Measurements from ENCODE around the gene NR2F1. TPM values are rescaled to one million over a fixed set of nuclear protein-coding genes. Genes with fewer than 3 reads are reported as not detected.

The NR2F1 gene
- total RNA-seq, 1 experiment from 2014 or later = 0.53 TPM

DNA sequence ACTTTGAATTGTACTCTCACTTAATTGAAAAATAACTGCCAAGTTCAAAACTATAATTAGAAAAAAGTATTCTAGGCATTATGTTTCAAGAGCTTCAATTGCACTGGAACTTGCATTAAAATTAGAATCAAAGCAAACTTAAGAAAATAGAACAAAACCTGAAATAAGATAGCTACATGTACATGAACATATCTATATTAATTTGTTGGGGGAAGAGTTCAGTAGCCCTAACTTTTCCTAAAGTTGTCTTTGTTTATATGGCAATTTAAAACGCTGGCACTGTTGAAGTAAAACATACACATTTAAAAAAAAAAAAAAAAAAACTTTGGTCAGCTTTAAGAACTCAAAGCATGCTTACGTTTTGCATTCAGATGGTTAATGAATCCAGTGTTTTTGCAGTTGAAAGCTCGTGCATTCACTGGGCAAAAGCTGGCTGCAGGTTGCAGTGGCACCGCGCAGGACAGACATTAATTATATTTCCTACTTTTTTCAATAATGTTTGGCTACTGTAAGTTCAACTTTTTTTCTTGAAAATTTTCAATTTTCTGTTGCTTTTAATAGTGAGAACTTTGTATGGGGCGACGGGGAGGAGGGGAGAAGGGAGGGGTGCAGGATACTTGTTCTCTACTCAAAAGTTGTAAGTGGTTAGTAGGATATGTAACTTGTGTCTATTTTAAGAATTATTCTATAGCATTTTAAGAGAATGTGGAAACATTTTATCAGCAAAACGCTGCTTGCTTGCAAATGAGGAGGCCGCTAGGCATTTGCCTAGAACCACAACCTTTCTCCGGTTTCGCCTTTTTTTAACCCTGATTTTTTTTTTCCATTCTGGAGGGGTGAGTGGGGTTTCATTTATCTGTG is 3.9 kb downstream of the NR2F1 start:
- DNase-seq (ENCODE audit: low read depth, low spot score) = no peak
- in situ Hi-C loops (cut with HindIII; ENCODE audit: low pct_unique_long_range_greater_than_20kb, low sequenced_read_pairs) = no loop called here

DNA sequence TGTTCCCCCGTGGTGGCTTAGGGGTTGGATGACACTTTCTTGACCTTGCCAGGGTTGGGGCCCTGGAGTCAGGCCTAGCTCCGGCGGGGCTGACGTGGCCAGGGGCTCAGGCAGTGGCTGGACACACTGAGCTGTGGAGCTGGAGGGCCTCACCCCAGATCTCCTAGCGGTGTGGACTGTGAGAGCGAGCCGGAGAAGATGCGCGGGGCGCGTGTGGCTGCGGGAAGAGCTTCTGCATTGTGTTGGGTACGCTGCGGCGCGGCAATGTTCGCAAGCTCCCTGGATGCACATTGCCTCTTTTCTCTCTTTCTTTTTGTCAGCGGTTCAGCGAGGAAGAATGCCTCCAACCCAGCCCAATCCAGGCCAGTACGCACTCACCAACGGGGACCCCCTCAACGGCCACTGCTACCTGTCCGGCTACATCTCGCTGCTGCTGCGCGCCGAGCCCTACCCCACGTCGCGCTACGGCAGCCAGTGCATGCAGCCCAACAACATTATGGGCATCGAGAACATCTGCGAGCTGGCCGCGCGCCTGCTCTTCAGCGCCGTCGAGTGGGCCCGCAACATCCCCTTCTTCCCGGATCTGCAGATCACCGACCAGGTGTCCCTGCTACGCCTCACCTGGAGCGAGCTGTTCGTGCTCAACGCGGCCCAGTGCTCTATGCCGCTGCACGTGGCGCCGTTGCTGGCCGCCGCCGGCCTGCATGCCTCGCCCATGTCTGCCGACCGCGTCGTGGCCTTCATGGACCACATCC is 4.8 kb downstream of the NR2F1 start:
- in situ Hi-C loops (cut with HindIII; ENCODE audit: low pct_unique_long_range_greater_than_20kb, low sequenced_read_pairs) = no loop called here
- DNase-seq (ENCODE audit: low read depth, low spot score) = no peak

DNA sequence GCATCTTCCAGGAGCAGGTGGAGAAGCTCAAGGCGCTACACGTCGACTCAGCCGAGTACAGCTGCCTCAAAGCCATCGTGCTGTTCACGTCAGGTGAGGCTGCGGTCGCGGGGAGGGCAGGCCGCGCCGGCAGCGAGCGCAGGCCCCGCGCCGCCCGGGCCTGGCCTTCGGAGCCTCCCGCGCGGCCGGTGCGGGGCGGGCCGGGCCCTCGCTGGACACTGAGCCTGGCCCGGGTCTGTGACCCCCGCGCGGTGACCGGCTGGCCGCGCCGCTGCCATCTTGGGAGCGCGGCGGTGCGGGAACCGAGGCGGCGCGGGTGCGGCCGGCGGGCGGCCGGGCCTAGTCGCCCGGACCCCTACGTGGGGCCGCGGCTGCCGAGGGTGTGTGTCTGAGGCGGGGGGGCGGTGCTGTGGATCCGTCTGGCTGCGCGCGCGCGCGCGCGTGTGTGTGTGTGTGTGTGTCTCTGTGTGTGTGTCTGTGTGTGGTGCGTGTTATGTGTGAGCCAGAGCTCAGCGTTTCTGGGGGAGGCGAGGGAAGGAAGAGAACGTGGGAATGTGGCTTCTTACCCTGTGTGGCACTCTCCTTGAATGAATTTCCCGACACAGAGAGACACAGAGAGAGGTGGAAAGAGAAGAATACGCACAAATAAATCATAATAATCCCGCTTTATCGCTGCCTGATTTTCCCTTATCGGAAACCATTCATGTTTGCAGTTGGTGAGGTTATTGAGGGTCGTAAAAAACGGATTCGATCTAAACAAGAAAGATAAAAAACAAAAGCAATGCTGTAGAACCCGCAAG is 5.5 kb downstream of the NR2F1 start:
- in situ Hi-C loops (cut with HindIII; ENCODE audit: low pct_unique_long_range_greater_than_20kb, low sequenced_read_pairs) = no loop called here

DNA sequence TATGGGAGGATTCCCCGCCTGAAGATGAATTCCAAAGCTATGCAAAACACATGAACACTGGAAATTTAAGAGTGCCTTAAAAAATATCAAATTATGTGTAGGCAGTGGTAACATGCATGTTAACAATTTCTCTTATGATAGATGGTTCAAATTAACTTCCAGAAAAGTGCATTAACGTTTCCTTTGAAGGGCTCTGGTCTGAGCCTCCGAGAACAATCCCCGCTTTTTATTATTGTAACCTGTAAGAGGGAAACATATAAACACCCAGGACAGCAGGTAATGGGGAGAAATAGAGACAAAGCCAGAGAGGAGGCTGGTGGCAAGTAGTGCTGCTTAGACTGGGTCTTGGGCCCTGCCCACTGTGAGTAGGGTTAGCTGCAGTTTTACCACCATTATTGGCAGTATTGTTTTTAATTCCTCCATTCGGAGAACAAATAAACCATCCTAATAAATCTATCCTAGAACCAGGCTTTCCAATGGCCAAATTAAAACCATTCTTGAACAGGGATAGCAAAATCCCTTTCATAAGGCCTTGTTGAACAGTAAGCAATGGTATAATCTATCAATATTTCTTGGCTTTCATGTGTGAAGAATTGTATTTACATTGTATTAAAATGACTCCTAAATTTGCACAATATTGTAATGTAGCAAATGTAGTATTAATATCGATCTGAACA is 6.3 kb downstream of the NR2F1 start:
- in situ Hi-C loops (cut with HindIII; ENCODE audit: low pct_unique_long_range_greater_than_20kb, low sequenced_read_pairs) = no loop called here

More for the DNA sequence above, 5.5 kb downstream of the NR2F1 start:
- no peak for DNase-seq (ENCODE audit: low read depth, low spot score)

DNA sequence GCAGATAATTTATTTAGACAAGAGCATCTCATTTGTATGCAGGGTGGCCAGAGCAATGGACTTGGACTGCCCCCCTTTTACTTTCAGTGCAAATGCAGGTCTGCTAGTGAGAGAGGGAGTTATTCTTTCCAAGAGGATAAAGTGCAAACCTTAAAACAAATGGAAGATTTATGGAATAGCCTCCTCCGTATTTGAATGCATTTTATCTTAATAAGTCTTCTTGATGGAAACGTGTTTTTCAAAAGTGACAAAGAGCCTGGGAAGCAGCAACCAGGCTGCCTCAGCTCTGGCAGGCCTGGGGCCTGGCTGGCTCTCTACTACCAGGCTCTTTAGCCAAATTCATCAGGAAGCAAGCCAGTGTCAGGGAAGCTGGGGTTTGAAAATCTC is 6.8 kb downstream of the NR2F1 start:
- no peak for DNase-seq (ENCODE audit: low read depth, low spot score)
- in situ Hi-C loops (cut with HindIII; ENCODE audit: low pct_unique_long_range_greater_than_20kb, low sequenced_read_pairs) = no loop called here

More for the DNA sequence above, 6.3 kb downstream of the NR2F1 start:
- DNase-seq (ENCODE audit: low read depth, low spot score) = no peak

DNA sequence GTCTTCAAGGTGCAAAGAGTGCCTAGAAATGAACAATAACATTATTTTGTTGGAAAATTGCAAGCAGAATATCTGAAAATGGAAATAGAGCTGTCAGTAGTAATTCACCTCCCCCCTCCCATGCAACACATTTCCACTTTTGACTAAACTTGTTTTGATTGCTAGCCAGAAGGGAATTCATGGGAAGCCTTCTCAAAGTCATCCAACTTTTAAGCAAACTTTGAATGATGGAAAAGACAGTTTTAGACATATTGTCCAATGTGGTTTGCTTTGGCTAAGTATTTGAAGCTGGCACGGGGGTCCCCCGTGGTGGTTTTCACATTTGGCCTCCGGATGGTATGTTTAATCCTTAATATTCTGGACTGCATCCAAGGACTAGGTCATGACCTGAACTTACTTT is 7.5 kb downstream of the NR2F1 start:
- in situ Hi-C loops (cut with HindIII; ENCODE audit: low pct_unique_long_range_greater_than_20kb, low sequenced_read_pairs) = no loop called here

DNA sequence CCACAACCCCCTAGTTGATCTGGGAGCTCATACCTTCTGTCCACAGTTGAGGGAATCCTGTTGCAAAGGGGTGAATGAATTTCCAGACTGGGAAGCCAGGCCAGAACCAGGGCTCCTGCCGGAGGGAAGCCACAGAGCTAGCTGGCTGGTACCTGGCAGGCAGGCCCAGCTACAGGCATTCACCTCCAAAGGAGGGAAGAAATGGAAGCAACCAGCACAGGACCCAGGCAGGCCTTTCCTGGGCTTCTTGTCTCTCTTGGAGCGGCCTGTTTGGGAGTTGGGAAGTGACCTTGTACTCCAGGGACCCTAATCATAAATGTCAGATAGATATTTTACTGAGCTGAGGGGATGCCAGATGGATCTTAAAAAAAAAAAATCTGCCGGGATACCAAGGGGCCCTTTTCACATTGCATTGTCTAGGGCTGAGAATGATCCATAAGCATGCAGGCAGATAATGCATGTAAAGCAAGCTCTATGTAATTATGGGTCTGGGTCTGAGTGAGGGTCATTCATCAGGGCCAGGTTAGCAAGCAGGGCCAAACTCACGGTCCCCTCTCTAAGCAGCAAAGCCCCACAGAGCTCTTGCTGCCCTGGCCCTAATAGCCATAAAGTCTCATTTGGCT is 8.4 kb downstream of the NR2F1 start:
- DNase-seq (ENCODE audit: low read depth, low spot score) = no peak
- in situ Hi-C loops (cut with HindIII; ENCODE audit: low pct_unique_long_range_greater_than_20kb, low sequenced_read_pairs) = no loop called here

More for the DNA sequence above, 7.5 kb downstream of the NR2F1 start:
- no peak for DNase-seq (ENCODE audit: low read depth, low spot score)

DNA sequence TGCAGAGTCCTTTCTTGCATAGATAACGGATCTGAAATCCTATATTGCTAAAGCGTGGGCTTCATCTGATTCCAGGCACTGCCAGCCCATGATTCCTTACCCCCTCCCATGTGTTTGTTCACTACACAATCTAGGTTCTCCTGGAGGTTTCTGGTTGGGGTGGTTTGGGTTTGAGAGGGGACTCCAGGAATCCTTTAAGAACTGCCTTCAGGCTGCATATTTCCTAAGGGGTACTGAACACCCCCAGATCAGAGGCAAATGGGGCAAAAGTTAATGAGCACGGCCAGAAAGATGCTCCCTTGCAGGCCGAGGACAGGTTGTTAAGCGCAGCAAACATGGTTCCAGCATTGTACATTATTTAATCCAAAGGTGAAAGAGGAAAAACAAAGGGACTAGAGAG is 9.9 kb downstream of the NR2F1 start:
- no peak for DNase-seq (ENCODE audit: low read depth, low spot score)
- in situ Hi-C loops (cut with HindIII; ENCODE audit: low pct_unique_long_range_greater_than_20kb, low sequenced_read_pairs) = no loop called here

DNA sequence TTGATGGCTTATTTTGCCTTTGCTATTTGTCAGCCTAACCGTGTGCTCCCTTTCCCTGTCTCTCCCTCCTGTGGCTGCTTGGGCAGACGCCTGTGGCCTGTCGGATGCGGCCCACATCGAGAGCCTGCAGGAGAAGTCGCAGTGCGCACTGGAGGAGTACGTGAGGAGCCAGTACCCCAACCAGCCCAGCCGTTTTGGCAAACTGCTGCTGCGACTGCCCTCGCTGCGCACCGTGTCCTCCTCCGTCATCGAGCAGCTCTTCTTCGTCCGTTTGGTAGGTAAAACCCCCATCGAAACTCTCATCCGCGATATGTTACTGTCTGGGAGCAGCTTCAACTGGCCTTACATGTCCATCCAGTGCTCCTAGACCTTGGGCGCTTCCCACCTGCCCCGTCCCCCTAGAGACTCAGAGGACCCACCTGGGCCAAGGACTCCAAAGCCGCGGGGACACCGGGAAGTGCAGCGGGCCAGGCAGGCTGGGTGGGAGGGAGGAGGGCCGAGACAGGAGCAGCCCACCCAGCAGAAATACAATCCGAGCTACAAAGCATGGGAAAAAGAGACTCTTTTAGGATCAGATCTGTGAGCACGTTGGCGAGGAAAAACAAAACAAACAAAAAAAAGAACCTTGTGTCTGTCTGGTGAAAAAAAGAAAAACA is 10.6 kb downstream of the NR2F1 start:
- DNase-seq (ENCODE audit: low read depth, low spot score) = no peak
- in situ Hi-C loops (cut with HindIII; ENCODE audit: low pct_unique_long_range_greater_than_20kb, low sequenced_read_pairs) = no loop called here

DNA sequence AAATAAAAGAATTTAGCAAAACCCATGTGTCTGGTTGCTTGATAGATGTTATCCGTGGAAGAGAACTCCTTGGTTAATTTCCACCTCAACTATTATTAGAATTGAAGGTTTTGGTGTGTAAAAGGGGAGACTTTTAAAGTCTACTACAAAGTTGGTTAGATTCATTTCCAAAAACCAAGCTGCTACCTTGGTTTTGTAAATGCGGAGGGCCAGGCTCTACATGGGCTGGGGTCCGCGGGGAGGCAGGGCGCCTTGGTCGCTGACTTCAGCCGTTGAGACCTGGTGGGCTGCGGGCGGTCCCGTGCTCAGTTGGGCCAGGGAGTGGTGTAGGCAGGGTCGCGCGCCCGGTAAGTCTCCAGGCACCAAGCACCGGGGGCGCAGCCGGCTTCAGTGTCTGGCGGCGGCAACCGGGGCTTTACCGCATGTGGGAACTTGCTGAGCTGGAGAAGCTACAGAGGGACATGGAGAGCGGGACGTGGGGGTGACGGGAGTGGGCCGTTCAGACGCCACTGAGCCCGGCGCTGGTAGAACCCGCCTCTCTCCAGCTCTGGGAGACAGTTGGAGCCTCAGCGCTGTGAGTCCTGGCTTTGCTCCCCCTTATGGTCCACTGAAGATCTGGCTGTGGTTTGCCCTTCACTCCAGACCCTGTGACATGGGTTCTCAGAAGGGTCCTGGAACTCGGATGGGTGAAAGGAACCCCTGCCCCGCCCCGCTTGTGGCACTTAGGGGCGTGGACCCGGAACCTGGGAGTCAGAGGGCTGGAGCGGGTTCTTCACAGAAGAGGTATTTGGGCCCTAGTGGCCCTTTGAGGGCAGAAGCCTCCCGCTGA is 11.8 kb downstream of the NR2F1 start:
- no peak for DNase-seq (ENCODE audit: low read depth, low spot score)
- in situ Hi-C loops (cut with HindIII; ENCODE audit: low pct_unique_long_range_greater_than_20kb, low sequenced_read_pairs) = no loop called here

DNA sequence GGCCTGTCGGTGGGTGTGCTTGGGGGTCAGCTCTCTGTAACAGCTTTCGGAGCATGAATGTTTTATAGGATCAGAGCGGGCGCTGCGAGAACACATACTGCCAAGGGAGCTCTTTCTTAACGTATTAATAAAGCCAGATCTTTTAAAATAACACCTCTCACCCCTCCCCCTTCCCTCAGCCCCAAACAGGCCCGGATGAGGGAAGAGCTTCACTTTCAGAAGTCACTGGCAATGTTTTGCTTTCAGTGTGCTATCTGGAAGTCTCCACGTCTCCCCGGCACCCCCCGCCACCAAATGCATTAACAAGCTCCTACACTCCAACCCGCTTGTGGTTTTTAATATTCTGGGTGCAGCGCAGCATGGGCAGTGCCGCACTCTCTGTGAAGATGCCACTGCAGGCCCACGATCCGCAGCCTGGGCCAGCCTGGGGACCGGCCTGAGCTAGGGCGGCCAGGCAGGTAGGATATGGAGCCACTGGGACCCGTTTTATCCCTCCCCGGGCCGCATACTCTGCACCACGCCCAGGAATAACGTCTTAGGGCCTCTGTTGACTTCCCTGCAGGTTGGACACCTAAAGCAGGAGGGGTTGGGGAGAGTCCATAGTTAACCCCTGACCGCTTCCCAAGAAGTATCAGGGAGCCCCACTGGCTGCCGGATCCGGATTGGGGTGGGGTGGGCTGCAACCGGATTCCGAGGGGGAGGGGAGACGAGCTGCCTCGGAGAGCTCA is 12.6 kb downstream of the NR2F1 start:
- DNase-seq (ENCODE audit: low read depth, low spot score) = no peak
- in situ Hi-C loops (cut with HindIII; ENCODE audit: low pct_unique_long_range_greater_than_20kb, low sequenced_read_pairs) = no loop called here

DNA sequence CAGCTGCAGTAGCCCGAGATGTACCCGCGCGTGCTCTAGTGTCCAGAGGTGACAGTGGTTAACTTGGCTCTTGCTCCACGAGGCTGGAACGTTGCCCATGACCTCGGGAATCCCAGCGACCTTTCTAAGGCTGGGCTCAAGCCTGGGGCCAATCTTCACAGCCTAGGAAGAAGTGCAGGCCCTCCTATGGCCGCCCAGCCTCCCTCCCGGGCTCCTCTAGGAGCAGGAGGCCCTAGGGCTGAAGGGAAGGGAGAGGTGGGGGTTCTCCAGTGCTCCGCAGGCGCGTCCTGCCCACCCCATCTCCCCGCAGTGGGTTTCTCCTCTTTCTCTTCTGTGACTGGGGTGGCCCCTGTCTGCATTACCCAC is 13.3 kb downstream of the NR2F1 start:
- no peak for DNase-seq (ENCODE audit: low read depth, low spot score)
- in situ Hi-C loops (cut with HindIII; ENCODE audit: low pct_unique_long_range_greater_than_20kb, low sequenced_read_pairs) = no loop called here

DNA sequence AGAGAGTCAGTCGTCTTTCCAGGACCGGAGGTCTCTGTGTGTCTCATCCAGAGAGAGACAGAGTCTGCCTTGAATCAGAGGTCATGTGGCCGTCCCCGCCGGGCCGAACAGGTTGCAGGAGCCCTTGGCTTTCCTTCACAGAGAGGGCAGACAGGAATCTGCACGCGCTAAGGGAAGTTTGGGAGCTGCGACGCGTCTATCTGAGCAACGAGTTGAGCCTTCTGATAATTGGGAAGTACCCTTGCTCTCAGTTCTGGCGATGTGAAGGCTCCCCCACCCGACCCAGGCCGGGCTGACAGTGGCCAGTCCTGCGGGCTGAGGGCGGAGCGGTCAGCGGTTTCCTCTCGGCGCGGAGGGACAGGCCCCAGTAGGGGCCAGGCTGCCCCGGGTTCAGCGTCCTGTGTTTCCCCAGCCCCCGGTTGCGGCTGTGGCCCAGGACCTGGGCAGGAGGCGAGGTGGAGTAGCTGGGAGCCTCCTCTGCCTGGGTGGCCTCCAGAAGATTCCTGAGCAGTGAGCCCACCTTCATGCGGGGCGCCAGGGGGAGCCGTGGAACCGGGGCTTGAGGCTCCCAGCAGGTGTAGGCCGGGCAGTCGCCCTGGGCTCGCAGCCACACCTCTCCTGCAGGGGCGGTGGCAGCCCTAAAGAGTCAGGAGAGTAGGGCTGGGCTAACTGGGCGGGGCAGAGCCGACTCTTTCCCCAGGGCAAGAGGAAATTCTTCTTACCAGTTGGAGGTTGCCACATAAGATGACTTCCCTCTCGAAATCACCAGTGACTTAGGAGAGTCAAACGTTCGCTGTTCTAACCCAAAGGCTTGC is 13.9 kb downstream of the NR2F1 start:
- no peak for DNase-seq (ENCODE audit: low read depth, low spot score)
- in situ Hi-C loops (cut with HindIII; ENCODE audit: low pct_unique_long_range_greater_than_20kb, low sequenced_read_pairs) = no loop called here

DNA sequence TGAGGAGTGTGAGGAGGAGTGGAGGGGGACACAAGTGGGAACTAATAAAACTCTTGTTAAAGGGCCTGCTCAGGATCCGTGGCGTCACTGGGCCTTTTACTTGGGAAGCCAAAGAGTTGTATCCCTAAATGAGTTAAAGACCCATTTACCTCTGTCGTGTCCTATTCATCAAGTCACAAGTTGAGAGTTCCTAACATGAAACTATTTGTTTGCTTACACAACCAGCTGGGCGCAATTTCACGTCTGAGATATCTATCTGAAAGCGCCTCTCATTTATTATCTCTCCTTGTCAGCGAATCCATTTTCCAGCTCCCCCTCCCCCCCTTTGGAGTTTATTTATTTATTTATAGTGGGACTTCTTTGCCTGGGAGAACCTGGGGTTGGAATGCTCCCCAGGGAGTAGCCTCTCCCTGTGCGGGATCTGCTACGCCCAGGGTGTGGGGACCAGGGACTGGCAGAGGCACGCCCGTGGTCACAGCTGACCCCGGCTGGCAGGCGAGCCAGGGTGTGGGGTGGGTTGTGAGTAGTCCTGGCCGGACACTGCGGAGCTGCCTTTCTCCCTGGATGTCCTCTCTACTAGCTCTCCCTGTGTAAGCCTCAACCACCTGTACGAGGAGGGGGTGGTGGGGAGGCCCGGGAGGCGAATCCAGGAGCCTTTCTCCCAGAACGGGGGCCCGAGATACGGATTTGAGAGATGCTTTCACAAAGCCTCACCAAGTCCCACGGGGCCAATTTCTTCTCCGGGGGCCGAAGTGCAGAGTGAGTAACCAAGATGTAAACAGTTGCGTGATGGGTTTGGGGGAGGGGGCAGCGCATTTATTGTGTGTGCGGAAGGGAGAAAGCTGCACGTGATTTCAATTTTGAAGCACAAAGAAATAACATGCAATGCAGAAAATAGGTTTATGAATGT is 15.3 kb downstream of the NR2F1 start:
- no peak for DNase-seq (ENCODE audit: low read depth, low spot score)
- in situ Hi-C loops (cut with HindIII; ENCODE audit: low pct_unique_long_range_greater_than_20kb, low sequenced_read_pairs) = no loop called here
